CD14-positive monocyte (primary cell): ENCODE measurements around the gene SCN3A. TPM values are rescaled to one million over a fixed set of nuclear protein-coding genes. Genes with fewer than 3 reads are reported as not detected.

Experiments
- DNase-seq, 3 donors: peaks; one replicate each; pipeline ENCODE4 v3.0.0-alpha.2; 2011 to 2022
- H2AFZ ChIP-seq: 2 replicates; pipeline ENCODE4 v1.6.0; 2012; ENCODE audit warnings: mild to moderate bottlenecking, low read depth, low read length, inconsistent platforms; ENCODE audit not compliant: insufficient read depth, poor library complexity, severe bottlenecking
- H3K27ac ChIP-seq, 2 donors: 1 replicate in 1 of 2; 2 replicates in 1 of 2; pipeline ENCODE4 v1.5.1; 2012 to 2013; ENCODE audit warnings: low read length in 2 of 2, control low read depth in 1 of 2, inconsistent platforms in 1 of 2, low read depth in 1 of 2, mild to moderate bottlenecking in 1 of 2
- H3K27me3 ChIP-seq, 2 donors: one replicate each; pipeline versions ENCODE4 v1.6.0 to v1.6.1; 2011 to 2013; ENCODE audit warnings: low read length in 2 of 2; ENCODE audit not compliant: control insufficient read depth in 2 of 2, insufficient read depth in 2 of 2
- H3K36me3 ChIP-seq, 2 donors: replicated peaks in 1 of 2; 1 replicate in 1 of 2; 2 replicates in 1 of 2; pipeline versions ENCODE4 v1.5.1 to v1.6.1; 2012 to 2013; ENCODE audit warnings: low read length in 2 of 2, control low read depth in 1 of 2, inconsistent platforms in 1 of 2, mild to moderate bottlenecking in 1 of 2; ENCODE audit not compliant: insufficient read depth in 2 of 2, control insufficient read depth in 1 of 2
- H3K4me1 ChIP-seq, 2 donors: 1 replicate in 1 of 2; 2 replicates in 1 of 2; pipeline versions ENCODE4 v1.5.1 to v1.6.1; 2012 to 2013; ENCODE audit warnings: low read length in 2 of 2, control low read depth in 1 of 2, inconsistent platforms in 1 of 2, mild to moderate bottlenecking in 1 of 2, moderate library complexity in 1 of 2; ENCODE audit not compliant: insufficient read depth in 2 of 2, control insufficient read depth in 1 of 2
- H3K4me2 ChIP-seq: replicated peaks from 2 replicates; pipeline ENCODE3; 2012; ENCODE audit warnings: low read length, moderate library complexity, mild to moderate bottlenecking; ENCODE audit not compliant: poor library complexity, severe bottlenecking; ENCODE audit errors: extremely low read depth
- H3K4me3 ChIP-seq, 3 experiments: fragments of 200-600 bp in 1 of 3; sonication (generic) in 1 of 3; replicated peaks in 1 of 3; 1 replicate in 2 of 3; 2 replicates in 1 of 3; pipeline ENCODE4 v1.5.1; 2011 to 2013; ENCODE audit warnings: low read length in 3 of 3, mild to moderate bottlenecking in 3 of 3, control low read depth in 2 of 3, low read depth in 2 of 3, inconsistent platforms in 1 of 3, moderate library complexity in 1 of 3
- H3K79me2 ChIP-seq: 2 replicates; pipeline ENCODE4 v1.6.0; 2012; ENCODE audit warnings: mild to moderate bottlenecking, control low read depth, inconsistent platforms, low read length, moderate library complexity; ENCODE audit not compliant: insufficient read depth
- H3K9ac ChIP-seq: 2 replicates; pipeline ENCODE4 v1.6.0; 2017; ENCODE audit warnings: low read length, mild to moderate bottlenecking; ENCODE audit not compliant: insufficient read depth, poor library complexity, severe bottlenecking
- H3K9me3 ChIP-seq, 2 donors: replicated peaks in 1 of 2; 1 replicate in 1 of 2; 2 replicates in 1 of 2; pipeline versions ENCODE4 v1.5.1 to v1.6.1; 2012 to 2013; ENCODE audit warnings: low read length in 2 of 2, control low read depth in 1 of 2; ENCODE audit not compliant: control insufficient read depth in 1 of 2, insufficient read depth in 1 of 2
- H4K20me1 ChIP-seq: 2 replicates; pipeline ENCODE4 v1.6.0; 2012; ENCODE audit warnings: mild to moderate bottlenecking, low read length, control low read depth, moderate library complexity; ENCODE audit not compliant: insufficient read depth
- H3K27ac Mint-ChIP-seq, 7 donors: one replicate each; pipeline ENCODE4 v1.8.0; 2020; ENCODE audit warnings: mild to moderate bottlenecking in 7 of 7, mixed read lengths in 7 of 7, moderate library complexity in 6 of 7, inconsistent platforms in 2 of 7
- H3K27me3 Mint-ChIP-seq, 3 donors: one replicate each; pipeline ENCODE4 v1.8.0; 2021 to 2022; ENCODE audit warnings: low read depth in 3 of 3, mild to moderate bottlenecking in 3 of 3, mixed read lengths in 3 of 3, moderate library complexity in 3 of 3, inconsistent platforms in 1 of 3
- H3K36me3 Mint-ChIP-seq, 2 donors: one replicate each; pipeline ENCODE4 v1.8.0; 2020; ENCODE audit warnings: mixed read lengths in 2 of 2, inconsistent platforms in 1 of 2, mild to moderate bottlenecking in 1 of 2
- H3K4me1 Mint-ChIP-seq: one replicate; pipeline ENCODE4 v1.8.0; 2020; ENCODE audit warnings: mild to moderate bottlenecking, mixed read lengths
- H3K4me3 Mint-ChIP-seq, 2 donors: one replicate each; pipeline ENCODE4 v1.8.0; 2020; ENCODE audit warnings: mild to moderate bottlenecking in 2 of 2, mixed read lengths in 2 of 2, moderate library complexity in 1 of 2
- H3K9me3 Mint-ChIP-seq, 7 donors: one replicate each; pipeline ENCODE4 v1.8.0; 2020 to 2022; ENCODE audit warnings: mixed read lengths in 7 of 7, mild to moderate bottlenecking in 6 of 7, moderate library complexity in 6 of 7, inconsistent platforms in 2 of 7
- CTCF ChIP-seq: fragments of 200-600 bp; IDR thresholded peaks from one replicate; pipeline ENCODE4 v1.8.0; 2022; ENCODE audit warnings: antibody characterized with exemption, mild to moderate bottlenecking
- WGBS: methylation state at CpG from one replicate; pipeline ENCODE4 v1.1.5; 2013; ENCODE audit warnings: missing lambda C conversion rate; ENCODE audit not compliant: insufficient coverage; 5-methylcytosine and 5-hydroxymethylcytosine counted together
- intact Hi-C, 2 donors: fragments of 100-400 bp; cut with micrococcal nuclease; formaldehyde crosslinking; loops; one replicate each; pipeline versions ENCODE4 v1.15.0 to v1.15.1; 2023
- polyA plus RNA-seq, 3 donors: library from polyadenylated mRNA; depleted of rRNA in 1 of 3; unstranded in 2 of 3; stranded (reverse) in 1 of 3; fragments of 300-500 nt in 2 of 3; fragments of >200 nt in 1 of 3; fragmentation: Illumina TruSeq in 2 of 3; gene quantifications; 1 replicate in 2 of 3; 2 replicates in 1 of 3; pipeline ENCODE4 v1.2.3, GENCODE V29; 2012 to 2021

Gene SCN3A
- polyA plus RNA-seq, 3 donors = 0.03 TPM; not detected in 2

GRCh38 chr2:165202239-165202638 is 1.6 kb downstream of the SCN3A start:
- H3K79me2 ChIP-seq = no peaks in the 10 kb centered on the region
- no peak overlapping the region for H3K27ac Mint-ChIP-seq

GRCh38 chr2:165198181-165198580 is 5.7 kb downstream of the SCN3A start:
- no peak for TF ChIP-seq CTCF
- H3K27me3 ChIP-seq = no peaks in the 10 kb centered on the region
- peaks cover 4% of the 10 kb centered on the region for H3K4me1 Mint-ChIP-seq
- no peak overlapping the region for H2AFZ ChIP-seq
- no peak overlapping the region for H3K9ac ChIP-seq
- no peak overlapping the region for H3K27ac Mint-ChIP-seq
- whole genome bisulfite sequencing = no CpG with 5 or more reads among the region's 2 CpGs
- H3K4me3 Mint-ChIP-seq = no peak overlapping the region
- H3K79me2 ChIP-seq = no peaks in the 10 kb centered on the region
- DNase-seq = no peak
- no peak overlapping the region for H3K27ac ChIP-seq
- no peak overlapping the region for H3K4me2 ChIP-seq
- H3K4me3 ChIP-seq = no peak overlapping the region
- no peaks in the 10 kb centered on the region for H3K9me3 Mint-ChIP-seq
- H4K20me1 ChIP-seq = no peaks in the 10 kb centered on the region
- H3K9me3 ChIP-seq = no peaks in the 10 kb centered on the region
- intact Hi-C loops = no loop called here
- H3K4me1 ChIP-seq = no peaks in the 10 kb centered on the region
- no peaks in the 10 kb centered on the region for H3K36me3 Mint-ChIP-seq
- no peaks in the 10 kb centered on the region for H3K27me3 Mint-ChIP-seq
- no peaks in the 10 kb centered on the region for H3K36me3 ChIP-seq

More at GRCh38 chr2:165202239-165202638, 1.6 kb downstream of the SCN3A start:
- H3K36me3 ChIP-seq = no peaks in the 10 kb centered on the region
- Mint-ChIP-seq H3K27me3 (peaks cover 0 to 2% (median 0%) of the 10 kb centered on the region in 3 donors), H3K36me3 (no peaks in the 10 kb centered on the region), H3K4me1 (peaks cover 7% of the 10 kb centered on the region), H3K9me3 (peaks cover 0 to 3% (median 0%) of the 10 kb centered on the region in 7 donors), H3K4me3 (no peak overlapping the region)
- no peaks in the 10 kb centered on the region for H3K27me3 ChIP-seq
- H2AFZ ChIP-seq = no peak overlapping the region
- no peak overlapping the region for H3K4me3 ChIP-seq
- no peak overlapping the region for H3K27ac ChIP-seq
- H3K4me2 ChIP-seq = no peak overlapping the region
- no peaks in the 10 kb centered on the region for H3K4me1 ChIP-seq
- no peaks in the 10 kb centered on the region for H3K9me3 ChIP-seq
- no peaks in the 10 kb centered on the region for H4K20me1 ChIP-seq
- TF ChIP-seq CTCF = no peak
- no peak for DNase-seq
- intact Hi-C loops = no loop called here
- H3K9ac ChIP-seq = no peak overlapping the region
- no CpG with 5 or more reads among the region's 1 CpG for WGBS
